Hypothalamus (tissue), 51 donors: ENCODE results near the gene WDR18.
"Not testable (repeated sequence)": the region's sequence is repeated elsewhere in the genome, so short reads cannot be mapped to it uniquely, and the experiment has no call there.

Experiments
- DNase-seq, 51 donors: peaks; one replicate each; lab custom pipeline; 2025; lab: John Stamatoyannopoulos, UW

WDR18 gene

GRCh38 chr19:948842-949496 lies 35.2 kb upstream of the WDR18 start:
- DNase-seq, result no peak

GRCh38 chr19:950352-951066 lies 33.6 kb upstream of the WDR18 start:
- DNase-seq, result no peak

- no peak for DNase-seq
Measured at GRCh38 chr19:952049-952679, 32.0 kb upstream of the WDR18 start.

- no peak for DNase-seq
Measured at GRCh38 chr19:952680-953444, 31.3 kb upstream of the WDR18 start.

- DNase-seq, result no peak
Measured at GRCh38 chr19:953445-954271, 30.5 kb upstream of the WDR18 start.

GRCh38 chr19:954272-954671 lies 29.9 kb upstream of the WDR18 start:
- no peak for DNase-seq

- DNase-seq, result no peak
Measured at GRCh38 chr19:954672-955494, 29.3 kb upstream of the WDR18 start.

- no peak for DNase-seq
Measured at GRCh38 chr19:955803-956765, 28.1 kb upstream of the WDR18 start.

GRCh38 chr19:956766-957440 lies 27.2 kb upstream of the WDR18 start:
- no peak for DNase-seq

- not testable (repeated sequence) for DNase-seq
Measured at GRCh38 chr19:957578-957977, 26.6 kb upstream of the WDR18 start.

GRCh38 chr19:958967-959855 lies 24.9 kb upstream of the WDR18 start:
- DNase-seq, result peak in 2 of 51 donors; percentile 16 to 47

- no peak for DNase-seq
Measured at GRCh38 chr19:960020-960419, 24.1 kb upstream of the WDR18 start.

- DNase-seq, result no peak
Measured at GRCh38 chr19:960601-960938, 23.6 kb upstream of the WDR18 start.

GRCh38 chr19:961866-962620 lies 22.1 kb upstream of the WDR18 start:
- DNase-seq, result no peak

- DNase-seq, result no peak
Measured at GRCh38 chr19:962683-963400, 21.3 kb upstream of the WDR18 start.
